Activated CD4-positive, CD25-positive, alpha-beta regulatory T cell treated with anti-CD3 and anti-CD28 coated beads, Interleukin-2, amount 50 U/mL, for 16 hours (primary cell): Measurements from ENCODE around the gene SPARC.
"Not testable (repeated sequence)": the region's sequence is repeated elsewhere in the genome, so short reads cannot be mapped to it uniquely, and the experiment has no call there.

ENCODE experiments used
- DNase-seq: peaks from one replicate; pipeline ENCODE4 v3.0.0-alpha.2; 2020; ENCODE audit warnings: low read depth, low spot score

The SPARC gene, protein sequence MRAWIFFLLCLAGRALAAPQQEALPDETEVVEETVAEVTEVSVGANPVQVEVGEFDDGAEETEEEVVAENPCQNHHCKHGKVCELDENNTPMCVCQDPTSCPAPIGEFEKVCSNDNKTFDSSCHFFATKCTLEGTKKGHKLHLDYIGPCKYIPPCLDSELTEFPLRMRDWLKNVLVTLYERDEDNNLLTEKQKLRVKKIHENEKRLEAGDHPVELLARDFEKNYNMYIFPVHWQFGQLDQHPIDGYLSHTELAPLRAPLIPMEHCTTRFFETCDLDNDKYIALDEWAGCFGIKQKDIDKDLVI

GRCh38 chr5:151686674-151687407 is at the start of gene SPARC:
Gene SPARC (minus strand): TSS chr5:151686915. CDS start chr5:151676188, 10,727 bp downstream.
- DNase-seq = no peak

DNA sequence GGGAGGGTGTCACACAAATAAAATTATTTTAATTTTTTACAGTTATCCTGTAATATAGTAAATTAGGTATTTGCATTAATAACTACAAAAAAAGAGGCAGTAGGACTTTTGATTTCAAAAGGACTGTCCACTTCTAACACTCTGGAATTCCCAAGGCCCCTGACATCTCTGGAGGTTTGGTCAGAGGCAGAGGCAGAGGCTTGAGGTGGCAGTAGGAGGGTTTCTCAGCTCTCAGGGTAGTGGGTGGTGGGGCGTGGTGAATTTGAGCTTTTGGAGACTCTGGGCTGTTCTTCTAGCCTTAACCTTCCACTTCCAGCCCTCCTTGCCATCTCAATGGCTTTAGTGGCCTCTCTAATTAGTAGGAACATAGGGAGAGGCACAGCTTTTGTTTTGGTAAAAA is 48.9 kb upstream of the SPARC start:
- no peak for DNase-seq

GRCh38 chr5:151734064-151734408 is 47.3 kb upstream of the SPARC start:
- DNase-seq = no peak

DNA sequence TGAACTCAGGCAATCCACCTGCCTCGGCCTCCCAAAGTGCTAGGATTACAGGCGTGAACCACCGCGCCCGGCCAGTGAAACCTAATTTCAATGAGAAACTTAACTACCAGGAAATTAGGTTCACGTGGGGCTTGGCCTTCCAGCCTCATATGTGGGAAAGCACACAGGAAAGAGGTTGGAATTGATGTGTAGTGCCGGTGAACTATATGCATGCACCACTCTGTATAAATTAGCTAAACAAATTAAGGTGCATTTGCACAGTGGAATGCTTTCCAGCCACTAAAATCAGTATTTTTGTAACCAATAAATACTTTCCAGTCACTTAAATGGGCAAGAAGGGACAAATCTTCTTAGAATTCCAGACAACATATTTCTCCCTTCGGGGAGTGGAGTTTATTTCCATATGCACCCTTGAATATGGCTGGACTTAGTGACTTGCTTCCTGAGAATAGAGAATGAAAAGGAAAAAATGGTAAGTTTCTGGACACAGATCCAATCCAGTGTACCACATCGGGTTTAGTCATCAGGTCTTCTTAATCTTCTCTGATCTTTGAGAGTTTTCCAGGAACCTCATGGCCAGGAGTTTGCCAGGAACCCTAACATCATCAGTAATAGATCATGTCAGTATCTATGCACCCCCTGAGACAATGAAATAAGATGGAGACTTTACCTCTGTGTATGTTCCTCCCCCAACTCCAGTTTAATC is 46.8 kb upstream of the SPARC start:
- no peak for DNase-seq

DNA sequence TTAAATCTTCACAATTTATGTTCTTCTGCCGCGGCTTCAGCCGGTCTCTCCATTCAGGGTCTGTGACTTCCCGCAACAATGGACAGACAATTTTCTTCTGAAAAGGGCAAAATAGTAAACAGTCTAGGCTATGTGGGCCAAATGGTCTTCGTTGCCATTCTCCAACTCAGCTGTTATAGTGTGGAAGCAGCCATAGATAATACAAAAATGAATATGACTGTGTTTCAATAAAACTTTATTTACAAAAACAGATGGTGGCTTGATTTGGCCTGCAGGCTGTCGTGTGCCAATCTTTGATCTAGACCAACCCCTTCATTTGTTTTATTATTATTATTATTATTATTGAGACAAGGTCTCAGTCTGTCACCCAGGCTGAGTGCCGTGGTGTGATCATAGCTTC is 43.7 kb upstream of the SPARC start:
- DNase-seq = no peak

GRCh38 chr5:151729597-151729996 is 42.9 kb upstream of the SPARC start:
- DNase-seq = not testable (repeated sequence)

- DNase-seq = no peak
These were observed 37.6 kb upstream of the SPARC start for GRCh38 chr5:151724360-151724759.

DNA sequence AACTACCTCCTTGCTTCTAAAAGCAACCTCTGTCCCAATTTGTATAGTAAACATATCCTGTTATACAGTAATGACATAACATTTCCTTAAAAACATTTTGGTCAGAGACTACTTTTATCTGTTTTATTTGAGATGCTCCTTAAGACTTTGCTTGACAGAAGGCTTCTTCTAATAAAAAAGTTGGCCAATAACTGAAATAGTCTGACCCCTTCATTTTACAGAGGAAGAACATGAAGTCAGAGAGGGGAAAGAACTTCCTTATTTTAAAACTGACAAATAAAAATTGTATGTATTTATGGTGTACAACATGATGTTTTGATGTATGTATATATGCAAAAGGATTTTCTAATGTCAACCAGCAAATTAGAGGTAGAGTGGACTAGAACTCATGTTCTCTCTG is 35.8 kb upstream of the SPARC start:
- DNase-seq = no peak

DNA sequence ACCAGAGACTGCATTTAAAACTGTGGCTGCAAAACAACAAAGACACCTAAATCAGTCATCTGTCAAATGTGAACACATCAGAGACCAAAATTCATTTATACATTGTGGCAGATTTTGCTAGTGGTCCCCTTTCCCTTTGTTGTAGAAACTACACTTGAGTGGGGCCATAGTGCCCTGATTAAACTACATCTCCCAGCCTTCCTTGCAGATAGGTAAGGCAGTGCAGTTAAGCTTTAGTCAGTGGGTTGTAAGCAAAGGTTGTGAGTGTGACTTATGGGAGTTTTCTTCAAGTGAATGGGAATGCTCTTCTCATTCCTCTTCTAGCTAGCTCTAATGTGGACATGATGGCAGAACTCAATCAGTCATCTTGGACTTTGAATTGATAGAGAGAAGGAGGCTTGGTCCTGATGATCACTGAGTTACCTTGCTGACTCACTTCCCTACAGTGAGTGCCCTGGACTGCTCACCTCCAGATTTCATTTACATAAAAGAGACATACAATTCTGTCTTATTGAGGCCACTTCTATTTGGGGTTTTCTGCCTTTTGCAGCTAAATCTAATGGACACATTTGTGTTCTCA is 35.2 kb upstream of the SPARC start:
- no peak for DNase-seq

DNA sequence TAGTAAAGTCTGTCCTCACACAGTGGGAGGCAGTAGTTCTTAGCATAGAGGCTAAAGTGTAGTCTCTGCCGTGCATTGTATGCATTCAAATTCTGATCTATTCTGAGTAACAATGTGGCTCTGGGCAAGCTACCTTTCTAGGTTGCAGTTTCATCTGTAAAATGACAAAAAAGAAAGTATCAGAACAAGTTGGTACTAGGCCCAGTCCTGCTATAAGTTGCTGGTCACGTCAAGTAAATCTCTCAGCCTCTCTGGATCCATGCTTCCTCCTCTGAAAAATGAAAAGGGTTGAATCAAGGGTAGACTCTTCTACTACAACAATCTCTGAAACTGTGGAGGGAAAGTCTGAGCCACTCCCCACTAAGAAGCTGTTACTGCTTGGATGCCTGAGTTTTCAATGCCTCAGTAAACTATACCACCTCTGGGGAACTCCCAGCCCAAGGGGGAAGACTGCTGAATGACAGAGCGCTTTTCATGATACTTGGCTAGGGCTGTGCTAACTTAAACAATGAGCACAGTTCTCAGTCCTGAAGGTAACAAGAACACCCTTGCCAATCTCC is 34.5 kb upstream of the SPARC start:
- DNase-seq = no peak

DNA sequence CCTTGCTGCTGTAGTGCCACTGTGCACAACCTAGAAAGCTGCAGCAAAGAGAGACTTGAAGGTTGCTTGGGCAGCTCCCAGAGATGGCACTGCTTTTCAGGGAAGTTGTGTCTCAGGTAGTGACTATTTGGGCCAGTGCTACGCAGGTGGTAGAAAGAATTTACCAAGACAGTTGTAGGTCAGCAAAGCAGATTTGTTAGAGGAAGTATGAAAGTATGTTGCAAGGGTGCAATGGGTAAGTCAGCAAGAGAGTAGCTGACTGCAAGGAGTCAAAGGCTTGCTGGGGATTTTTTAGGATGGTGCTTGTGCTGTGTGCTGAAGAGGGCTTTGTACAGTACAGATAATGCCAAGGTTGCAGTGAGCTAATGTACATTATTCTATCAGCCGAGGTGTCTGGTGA is 33.5 kb upstream of the SPARC start:
- no peak for DNase-seq

GRCh38 chr5:151719228-151720000 is 32.7 kb upstream of the SPARC start:
- no peak for DNase-seq

- DNase-seq = no peak
These were observed 31.9 kb upstream of the SPARC start for GRCh38 chr5:151718646-151719045.

DNA sequence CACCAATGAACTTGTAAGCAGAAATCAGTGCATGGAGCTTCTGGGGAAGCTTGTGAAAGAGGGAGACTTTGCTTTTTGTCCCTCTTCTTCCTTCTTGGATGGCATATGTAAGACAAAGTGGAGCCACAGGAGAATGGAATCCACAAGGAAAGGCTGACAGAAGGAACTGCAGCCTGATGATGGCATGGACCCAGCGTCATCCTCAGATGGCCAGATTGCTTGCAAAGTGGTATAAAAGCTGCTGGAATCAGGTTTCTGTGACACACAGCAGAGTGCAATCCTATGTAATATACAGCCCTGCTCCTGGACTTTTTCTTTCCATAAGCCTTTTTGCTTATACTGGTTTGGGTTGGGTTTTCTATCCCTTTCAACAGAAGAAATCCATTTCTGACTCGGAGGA is 31.4 kb upstream of the SPARC start:
- no peak for DNase-seq

DNA sequence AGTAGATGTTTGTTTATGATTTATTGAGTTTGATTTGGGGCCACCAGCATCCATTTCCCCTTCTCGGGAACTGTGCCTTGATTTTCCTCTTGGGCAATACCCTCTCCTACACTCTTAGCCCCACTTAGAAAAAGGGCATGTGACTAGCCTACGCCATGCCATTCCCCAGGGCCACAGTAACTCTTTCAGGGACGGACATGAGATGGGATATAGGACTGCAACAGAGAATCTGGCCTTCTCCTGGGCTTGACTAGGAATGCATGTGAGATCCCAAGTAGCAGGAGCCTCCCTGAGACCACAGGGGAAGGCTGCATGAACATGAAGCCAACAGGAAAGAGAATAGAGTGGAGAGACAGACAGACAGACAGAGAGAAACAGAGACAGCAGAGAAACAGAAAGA is 30.7 kb upstream of the SPARC start:
- DNase-seq = no peak

GRCh38 chr5:151709109-151709735 is 22.5 kb upstream of the SPARC start:
- no peak for DNase-seq

DNA sequence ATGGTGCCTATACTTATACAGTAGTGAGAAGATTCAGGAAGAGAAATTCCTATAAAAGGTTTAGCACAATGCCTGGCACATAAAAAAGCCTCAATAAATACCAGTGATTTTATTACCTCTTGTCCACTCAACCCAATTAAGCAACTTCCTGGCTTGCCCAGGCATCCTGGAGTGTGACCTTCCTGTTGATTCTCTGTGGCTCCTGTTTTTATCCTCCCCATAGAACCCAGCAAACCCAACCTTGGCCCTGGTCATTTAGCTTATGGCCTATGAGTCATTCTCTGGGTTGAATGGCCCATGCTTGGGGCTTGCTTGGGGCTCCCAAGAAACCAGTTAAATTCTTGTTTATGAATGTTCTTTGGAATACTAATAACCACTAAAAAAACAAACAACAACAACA is 21.4 kb upstream of the SPARC start:
- DNase-seq = no peak

DNA sequence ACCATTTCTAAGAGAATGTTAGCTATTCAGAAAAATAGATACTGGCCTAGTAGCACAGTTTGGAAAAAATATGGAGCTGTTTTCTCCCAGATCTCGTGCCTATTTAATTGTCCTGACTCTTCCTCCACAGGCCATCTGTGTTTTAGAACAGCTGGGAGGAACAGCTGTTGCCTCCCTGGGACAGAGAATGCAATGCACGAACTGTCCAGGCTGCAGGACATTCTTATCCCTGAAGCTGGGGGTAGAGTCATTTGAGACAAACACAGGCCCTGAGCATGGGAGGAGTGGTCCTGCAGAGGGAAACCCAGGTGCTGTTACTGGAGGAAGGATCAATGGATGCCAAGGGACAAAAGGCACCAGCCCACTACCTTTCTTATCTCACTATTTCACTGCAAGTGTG is 20.9 kb upstream of the SPARC start:
- DNase-seq = no peak

DNA sequence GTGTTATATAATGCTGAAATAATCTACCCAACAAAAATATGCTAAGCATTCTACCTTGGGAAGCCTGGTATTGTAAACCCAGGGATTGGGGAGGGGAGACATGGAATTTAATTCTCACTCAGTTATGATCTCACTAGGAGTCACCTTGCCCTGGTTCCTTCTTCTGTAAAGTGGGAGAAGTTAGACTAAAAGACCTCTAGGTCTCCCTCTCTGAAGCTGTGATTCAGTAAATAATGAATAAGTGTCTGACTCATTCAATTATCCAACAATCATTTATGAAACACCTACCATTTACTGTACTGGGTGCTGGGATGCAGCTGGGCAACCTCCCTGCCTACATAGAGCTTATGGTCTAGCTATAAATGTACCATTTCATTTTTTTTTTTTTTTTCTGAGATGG is 20.2 kb upstream of the SPARC start:
- DNase-seq = no peak

GRCh38 chr5:151703780-151704179 is 17.1 kb upstream of the SPARC start:
- no peak for DNase-seq

- DNase-seq = no peak
These were observed 16.5 kb upstream of the SPARC start for GRCh38 chr5:151703227-151703626.
